Measurements from ENCODE around the gene LFNG.

GRCh38 chr7:2544541-2545188 lies 25.1 kb downstream of the LFNG start:
- TF ChIP-seq CTCF (IDR thresholded peaks at IDR 0.05) (no peak), EP300 (IDR thresholded peaks at IDR 0.05) (no peak)

All from upper lobe of left lung (tissue), 4 donors.